Endodermal cell (in vitro differentiated cells): ENCODE measurements around the gene TTC38. TPM values are rescaled to one million over a fixed set of nuclear protein-coding genes. Genes with fewer than 3 reads are reported as not detected.
A peak's percentile ranks its signal among the peaks of the same experiment; 100 is the strongest.

ENCODE experiments used
- DNase-seq: peaks from one replicate; pipeline ENCODE4 v3.0.0-alpha.2; 2017
- H3K27ac ChIP-seq: 2 replicates; pipeline ENCODE4 v1.5.1; 2013; ENCODE audit warnings: mild to moderate bottlenecking, low read depth, low read length, moderate library complexity
- H3K27me3 ChIP-seq: 2 replicates; pipeline ENCODE4 v1.6.1; 2013; ENCODE audit warnings: mild to moderate bottlenecking, low read length, moderate library complexity; ENCODE audit not compliant: insufficient read depth, control insufficient read depth, poor library complexity, severe bottlenecking
- H3K36me3 ChIP-seq: 2 replicates; pipeline ENCODE4 v1.7.0; 2013; ENCODE audit warnings: mild to moderate bottlenecking, low read length, moderate library complexity; ENCODE audit not compliant: control insufficient read depth, insufficient read depth
- H3K4me1 ChIP-seq: one replicate; pipeline ENCODE4 v1.7.0; 2013; ENCODE audit warnings: low read length; ENCODE audit not compliant: control insufficient read depth, insufficient read depth
- H3K4me3 ChIP-seq: 2 replicates; pipeline ENCODE4 v1.5.1; 2013; ENCODE audit warnings: mild to moderate bottlenecking, low read length, moderate library complexity
- H3K9ac ChIP-seq: 2 replicates; pipeline ENCODE4 v1.6.1; 2013; ENCODE audit warnings: mild to moderate bottlenecking, low read length, moderate library complexity; ENCODE audit not compliant: poor library complexity, severe bottlenecking; ENCODE audit errors: extremely low read depth
- H3K9me3 ChIP-seq: 2 replicates; pipeline ENCODE4 v1.6.1; 2013; ENCODE audit warnings: mild to moderate bottlenecking, low read length, moderate library complexity; ENCODE audit not compliant: control insufficient read depth
- H3K27ac Mint-ChIP-seq: 2 replicates; pipeline ENCODE4 v1.8.0; 2020; ENCODE audit warnings: mixed read lengths
- H3K27me3 Mint-ChIP-seq: 2 replicates; pipeline ENCODE4 v1.8.0; 2021; ENCODE audit warnings: mild to moderate bottlenecking, mixed read lengths; ENCODE audit not compliant: insufficient read depth
- H3K36me3 Mint-ChIP-seq: 2 replicates; pipeline ENCODE4 v1.8.0; 2020; ENCODE audit warnings: low read depth, mixed read lengths
- H3K4me1 Mint-ChIP-seq: 2 replicates; pipeline ENCODE4 v1.8.0; 2020; ENCODE audit warnings: mixed read lengths
- H3K4me3 Mint-ChIP-seq: 2 replicates; pipeline ENCODE4 v1.8.0; 2020; ENCODE audit warnings: mild to moderate bottlenecking, moderate library complexity, mixed read lengths
- H3K9me3 Mint-ChIP-seq: 2 replicates; pipeline ENCODE4 v1.8.0; 2020; ENCODE audit warnings: mild to moderate bottlenecking, mixed read lengths
- WGBS, 2 experiments: methylation state at CpG; one replicate each; pipeline versions ENCODE4 v1.1.5 to v1.1.7; 2013; ENCODE audit warnings: missing lambda C conversion rate in 2 of 2, mixed read lengths in 1 of 2; ENCODE audit not compliant: insufficient coverage in 1 of 2, insufficient read length in 1 of 2; 5-methylcytosine and 5-hydroxymethylcytosine counted together
- total RNA-seq, 2 donors: library from RNA; stranded (reverse); fragmentation: NEBNext Ultra II Directional in 1 of 2; extraction: Animal tissue kit (Norgen Biotek cat#: 25700) in 1 of 2; gene quantifications; 2 replicates in 1 of 2; 3 replicates in 1 of 2; pipeline ENCODE4 v1.2.1, GENCODE V29; 2021
- TF ChIP-seq, protein P1 (sequence below): fragments of 200-600 bp; sonication (generic); conservative IDR thresholded peaks from 2 replicates; pipeline ENCODE4 v1.5.0; 2021; ENCODE audit warnings: antibody characterized with exemption, mild to moderate bottlenecking

The TTC38 gene
- total RNA-seq, 2 donors from 2014 or later: 35.9 to 47.1 TPM

DNA sequence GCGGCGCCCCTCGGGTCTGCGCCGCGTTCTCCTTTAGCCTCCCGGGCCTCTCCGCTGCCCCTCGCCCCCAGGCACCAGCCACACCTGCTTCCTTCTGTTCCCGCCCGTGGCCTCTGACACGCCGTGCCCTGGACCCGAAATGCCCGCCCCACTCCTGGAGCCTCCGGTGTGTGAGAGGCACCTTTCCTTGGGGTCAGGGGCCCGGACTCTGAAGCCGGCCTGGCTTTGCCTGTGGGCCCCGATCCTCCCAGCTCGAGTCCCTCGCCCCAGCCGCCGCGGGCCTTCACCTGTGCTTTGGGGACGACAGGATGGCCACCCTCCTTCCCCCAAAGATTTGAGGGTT is 17.1 kb upstream of the TTC38 start:
- no peaks in the 10 kb centered on the region for H3K27me3 ChIP-seq
- TF ChIP-seq, protein P1, sequence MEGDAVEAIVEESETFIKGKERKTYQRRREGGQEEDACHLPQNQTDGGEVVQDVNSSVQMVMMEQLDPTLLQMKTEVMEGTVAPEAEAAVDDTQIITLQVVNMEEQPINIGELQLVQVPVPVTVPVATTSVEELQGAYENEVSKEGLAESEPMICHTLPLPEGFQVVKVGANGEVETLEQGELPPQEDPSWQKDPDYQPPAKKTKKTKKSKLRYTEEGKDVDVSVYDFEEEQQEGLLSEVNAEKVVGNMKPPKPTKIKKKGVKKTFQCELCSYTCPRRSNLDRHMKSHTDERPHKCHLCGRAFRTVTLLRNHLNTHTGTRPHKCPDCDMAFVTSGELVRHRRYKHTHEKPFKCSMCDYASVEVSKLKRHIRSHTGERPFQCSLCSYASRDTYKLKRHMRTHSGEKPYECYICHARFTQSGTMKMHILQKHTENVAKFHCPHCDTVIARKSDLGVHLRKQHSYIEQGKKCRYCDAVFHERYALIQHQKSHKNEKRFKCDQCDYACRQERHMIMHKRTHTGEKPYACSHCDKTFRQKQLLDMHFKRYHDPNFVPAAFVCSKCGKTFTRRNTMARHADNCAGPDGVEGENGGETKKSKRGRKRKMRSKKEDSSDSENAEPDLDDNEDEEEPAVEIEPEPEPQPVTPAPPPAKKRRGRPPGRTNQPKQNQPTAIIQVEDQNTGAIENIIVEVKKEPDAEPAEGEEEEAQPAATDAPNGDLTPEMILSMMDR: no peak
- H3K4me1 Mint-ChIP-seq: peaks cover 8% of the 10 kb centered on the region
- H3K27ac Mint-ChIP-seq: peak overlapping the region; percentile 44
- H3K36me3 ChIP-seq: no peaks in the 10 kb centered on the region
- peak overlapping the region; percentile 34 for H3K9ac ChIP-seq
- H3K27ac ChIP-seq: no peak overlapping the region
- peaks cover 3% of the 10 kb centered on the region for H3K27me3 Mint-ChIP-seq
- H3K4me3 Mint-ChIP-seq: peak overlapping the region; percentile 71
- H3K36me3 Mint-ChIP-seq: peaks cover 10% of the 10 kb centered on the region
- no peaks in the 10 kb centered on the region for H3K9me3 Mint-ChIP-seq
- WGBS, 2 experiments: 41 to 57% methylated on average over 20 to 25 of the region's 25 CpGs
- H3K9me3 ChIP-seq: no peaks in the 10 kb centered on the region
- no peak for DNase-seq
- no peaks in the 10 kb centered on the region for H3K4me1 ChIP-seq
- H3K4me3 ChIP-seq: peak overlapping the region; percentile 78

- H3K27me3 Mint-ChIP-seq: peaks cover 3% of the 10 kb centered on the region
- no peaks in the 10 kb centered on the region for H3K9me3 Mint-ChIP-seq
- H3K9me3 ChIP-seq: no peaks in the 10 kb centered on the region
- H3K27ac ChIP-seq: no peak overlapping the region
- TF ChIP-seq, protein P1: no peak
- no peak overlapping the region for H3K9ac ChIP-seq
- no peaks in the 10 kb centered on the region for H3K36me3 ChIP-seq
- peaks cover 5% of the 10 kb centered on the region for H3K36me3 Mint-ChIP-seq
- no peak overlapping the region for H3K27ac Mint-ChIP-seq
- no peaks in the 10 kb centered on the region for H3K4me1 ChIP-seq
- H3K4me3 Mint-ChIP-seq: peak overlapping the region; percentile 71
- 90% methylated on average over 7 of the region's 7 CpGs for WGBS, 2 experiments
- peaks cover 8% of the 10 kb centered on the region for H3K4me1 Mint-ChIP-seq
- H3K27me3 ChIP-seq: no peaks in the 10 kb centered on the region
- peak overlapping the region; percentile 78 for H3K4me3 ChIP-seq
- no peak for DNase-seq
Observed at GRCh38 chr22:46251266-46251665, 16.5 kb upstream of the TTC38 start.

DNA sequence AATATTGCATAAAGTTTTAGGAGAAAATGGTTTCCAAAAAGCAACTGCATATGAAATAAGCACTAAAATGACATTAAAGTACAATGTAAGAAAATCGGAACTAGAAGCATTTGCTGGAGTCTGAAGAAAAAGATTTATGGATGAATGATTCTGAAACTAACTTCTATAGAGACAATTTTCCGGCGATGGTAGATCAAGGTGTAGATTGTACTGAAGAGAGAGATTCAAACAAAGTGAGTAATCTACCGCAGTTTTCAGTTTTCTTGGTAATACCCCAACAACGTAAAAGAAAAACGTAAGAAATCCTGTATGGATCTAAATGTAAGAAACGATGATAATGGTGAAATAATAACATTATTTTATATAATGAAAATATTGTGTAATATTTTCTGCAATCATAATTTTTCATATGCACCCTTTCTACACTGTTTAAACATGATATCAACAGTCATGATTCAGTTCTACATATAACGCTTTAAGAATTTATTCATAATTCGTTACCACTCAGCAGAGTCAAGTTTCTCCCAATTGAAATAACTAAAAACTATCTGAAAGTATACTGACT is 15.9 kb upstream of the TTC38 start:
- Mint-ChIP-seq H3K9me3 (no peaks in the 10 kb centered on the region), H3K36me3 (peaks cover 3% of the 10 kb centered on the region), H3K4me3 (peak overlapping the region; percentile 71), H3K27ac (no peak overlapping the region), H3K4me1 (peaks cover 8% of the 10 kb centered on the region), H3K27me3 (peaks cover 4% of the 10 kb centered on the region)
- peaks cover 3% of the 10 kb centered on the region for H3K27me3 ChIP-seq
- TF ChIP-seq, protein P1: no peak
- no peaks in the 10 kb centered on the region for H3K36me3 ChIP-seq
- no peak for DNase-seq
- 94 to 97% methylated on average over 7 of the region's 9 CpGs for WGBS, 2 experiments
- peak overlapping the region; percentile 78 for H3K4me3 ChIP-seq
- no peaks in the 10 kb centered on the region for H3K9me3 ChIP-seq
- no peaks in the 10 kb centered on the region for H3K4me1 ChIP-seq
- H3K9ac ChIP-seq: no peak overlapping the region
- no peak overlapping the region for H3K27ac ChIP-seq
